ENCODE data around the gene TSHR. TPM values are rescaled to one million over a fixed set of nuclear protein-coding genes. Genes with fewer than 3 reads are reported as not detected.
"Not testable (repeated sequence)": the region's sequence is repeated elsewhere in the genome, so short reads cannot be mapped to it uniquely, and the experiment has no call there.

Gene TSHR
- not detected for polyA plus RNA-seq (2013)

GRCh38 chr14:80955416-80955941, at the start of gene TSHR:
TSS of gene TSHR (plus strand) at chr14:80955621. CDS start at chr14:80955681, 60 bp downstream.
- Histone ChIP-seq H3K4me3 (ENCODE audit: control insufficient read depth in 1 of 7, extremely low read depth in 1 of 7, insufficient read depth in 4 of 7, low read depth in 2 of 7, low read length in 6 of 7) (peak within 1 kb of the TSS; percentile 3 to 83 (median 68)), H3K9me3 (ENCODE audit: control extremely low read depth in 1 of 5, control insufficient read depth in 4 of 5, insufficient read depth in 2 of 5, low read depth in 1 of 5, low read length in 4 of 5) (no peaks in the 10 kb centered on the region), H3K27me3 (replicated peaks in 2 of 5; ENCODE audit: control insufficient read depth in 4 of 5, insufficient read depth in 5 of 5, low read length in 4 of 5) (peaks cover 0 to 9% (median 6%) of the 10 kb centered on the region in 5 experiments), H3K27ac (ENCODE audit: insufficient read depth in 1 of 2, low read depth in 1 of 2, low read length in 2 of 2, poor library complexity in 1 of 2, severe bottlenecking in 2 of 2) (no peak within 1 kb of the TSS), H3K4me1 (ENCODE audit: control extremely low read depth in 1 of 4, control insufficient read depth in 4 of 4, insufficient read depth in 4 of 4, low read length in 3 of 4) (peaks cover 0 to 11% (median 9%) of the 10 kb centered on the region in 4 experiments), H3K36me3 (ENCODE audit: control insufficient read depth in 4 of 4, insufficient read depth in 4 of 4, low read length in 3 of 4) (no peaks in the 10 kb centered on the region)
- peak in 1 of 3 donors; percentile 5 for DNase-seq
- ChIA-PET CTCF (interaction anchor here (0.6 to 2.5 kb wide), 10 partner anchors 12 to 260 kb away, joined by 3 to 13 read pairs (median 5); partner anchors contain the start of gene CEP128), POLR2A (interaction anchor here (1.1 kb wide), 1 partner anchor 263 kb away, joined by 3 read pairs; no protein-coding TSS in a partner anchor)
- WGBS (ENCODE audit: insufficient coverage), result 56% methylated on average over 14 of the region's 21 CpGs

GRCh38 chr14:80906336-80906735, 49.1 kb upstream of the TSHR start:
- no peak overlapping the region for H3K27ac ChIP-seq (ENCODE audit: insufficient read depth in 1 of 2, low read depth in 1 of 2, low read length in 2 of 2, poor library complexity in 1 of 2, severe bottlenecking in 2 of 2)
- peaks cover 4 to 23% (median 7%) of the 10 kb centered on the region in 4 experiments for H3K36me3 ChIP-seq (ENCODE audit: control insufficient read depth in 4 of 4, insufficient read depth in 4 of 4, low read length in 3 of 4)
- DNase-seq, result no peak
- H3K4me3 ChIP-seq (ENCODE audit: control insufficient read depth in 1 of 7, extremely low read depth in 1 of 7, insufficient read depth in 4 of 7, low read depth in 2 of 7, low read length in 6 of 7), result no peak overlapping the region
- ChIA-PET POLR2A (no interaction called here), CTCF (interaction anchor here (1.3 kb wide), 1 partner anchor 15 kb away, joined by 3 read pairs; no protein-coding TSS in a partner anchor)
- peaks cover 0 to 3% (median 0%) of the 10 kb centered on the region in 5 experiments for H3K9me3 ChIP-seq (ENCODE audit: control extremely low read depth in 1 of 5, control insufficient read depth in 4 of 5, insufficient read depth in 2 of 5, low read depth in 1 of 5, low read length in 4 of 5)
- 50% methylated on average over 1 of the region's 1 CpG for WGBS (ENCODE audit: insufficient coverage)
- H3K27me3 ChIP-seq (replicated peaks in 2 of 5; ENCODE audit: control insufficient read depth in 4 of 5, insufficient read depth in 5 of 5, low read length in 4 of 5), result no peaks in the 10 kb centered on the region
- H3K4me1 ChIP-seq (ENCODE audit: control extremely low read depth in 1 of 4, control insufficient read depth in 4 of 4, insufficient read depth in 4 of 4, low read length in 3 of 4), result no peaks in the 10 kb centered on the region

- DNase-seq, result no peak
- ChIA-PET POLR2A (no interaction called here), CTCF (interaction anchor here (1.3 kb wide), 1 partner anchor 14 kb away, joined by 3 read pairs; no protein-coding TSS in a partner anchor)
- WGBS (ENCODE audit: insufficient coverage), result 95% methylated on average over 4 of the region's 4 CpGs
- Histone ChIP-seq H3K4me1 (ENCODE audit: control extremely low read depth in 1 of 4, control insufficient read depth in 4 of 4, insufficient read depth in 4 of 4, low read length in 3 of 4) (no peaks in the 10 kb centered on the region), H3K4me3 (ENCODE audit: control insufficient read depth in 1 of 7, extremely low read depth in 1 of 7, insufficient read depth in 4 of 7, low read depth in 2 of 7, low read length in 6 of 7) (no peak overlapping the region), H3K27me3 (replicated peaks in 2 of 5; ENCODE audit: control insufficient read depth in 4 of 5, insufficient read depth in 5 of 5, low read length in 4 of 5) (no peaks in the 10 kb centered on the region), H3K27ac (ENCODE audit: insufficient read depth in 1 of 2, low read depth in 1 of 2, low read length in 2 of 2, poor library complexity in 1 of 2, severe bottlenecking in 2 of 2) (no peak overlapping the region), H3K9me3 (ENCODE audit: control extremely low read depth in 1 of 5, control insufficient read depth in 4 of 5, insufficient read depth in 2 of 5, low read depth in 1 of 5, low read length in 4 of 5) (peaks cover 0 to 3% (median 0%) of the 10 kb centered on the region in 5 experiments), H3K36me3 (ENCODE audit: control insufficient read depth in 4 of 4, insufficient read depth in 4 of 4, low read length in 3 of 4) (peaks cover 4 to 23% (median 7%) of the 10 kb centered on the region in 4 experiments)
Observed at GRCh38 chr14:80906946-80907345, 48.5 kb upstream of the TSHR start.

GRCh38 chr14:80912013-80912412, 43.4 kb upstream of the TSHR start:
- DNase-seq; CTCF ChIA-PET; H3K4me3 ChIP-seq (ENCODE audit: control insufficient read depth in 1 of 7, extremely low read depth in 1 of 7, insufficient read depth in 4 of 7, low read depth in 2 of 7, low read length in 6 of 7); H3K4me1 ChIP-seq (ENCODE audit: control extremely low read depth in 1 of 4, control insufficient read depth in 4 of 4, insufficient read depth in 4 of 4, low read length in 3 of 4); H3K27me3 ChIP-seq (replicated peaks in 2 of 5; ENCODE audit: control insufficient read depth in 4 of 5, insufficient read depth in 5 of 5, low read length in 4 of 5); H3K27ac ChIP-seq (ENCODE audit: insufficient read depth in 1 of 2, low read depth in 1 of 2, low read length in 2 of 2, poor library complexity in 1 of 2, severe bottlenecking in 2 of 2); H3K9me3 ChIP-seq (ENCODE audit: control extremely low read depth in 1 of 5, control insufficient read depth in 4 of 5, insufficient read depth in 2 of 5, low read depth in 1 of 5, low read length in 4 of 5): not testable (repeated sequence)
- peaks cover 2 to 21% (median 12%) of the 10 kb centered on the region in 4 experiments for H3K36me3 ChIP-seq (ENCODE audit: control insufficient read depth in 4 of 4, insufficient read depth in 4 of 4, low read length in 3 of 4)
- 97% methylated on average over 6 of the region's 11 CpGs for WGBS (ENCODE audit: insufficient coverage)
- POLR2A ChIA-PET, result interaction anchor here (0.5 kb wide), 1 partner anchor 68 kb away, joined by 3 read pairs; no protein-coding TSS in a partner anchor

GRCh38 chr14:80919622-80920021, 35.8 kb upstream of the TSHR start:
- Histone ChIP-seq H3K27me3 (replicated peaks in 2 of 5; ENCODE audit: control insufficient read depth in 4 of 5, insufficient read depth in 5 of 5, low read length in 4 of 5) (no peaks in the 10 kb centered on the region), H3K9me3 (ENCODE audit: control extremely low read depth in 1 of 5, control insufficient read depth in 4 of 5, insufficient read depth in 2 of 5, low read depth in 1 of 5, low read length in 4 of 5) (no peaks in the 10 kb centered on the region), H3K4me1 (ENCODE audit: control extremely low read depth in 1 of 4, control insufficient read depth in 4 of 4, insufficient read depth in 4 of 4, low read length in 3 of 4) (no peaks in the 10 kb centered on the region), H3K27ac (ENCODE audit: insufficient read depth in 1 of 2, low read depth in 1 of 2, low read length in 2 of 2, poor library complexity in 1 of 2, severe bottlenecking in 2 of 2) (no peak overlapping the region), H3K4me3 (ENCODE audit: control insufficient read depth in 1 of 7, extremely low read depth in 1 of 7, insufficient read depth in 4 of 7, low read depth in 2 of 7, low read length in 6 of 7) (no peak overlapping the region), H3K36me3 (ENCODE audit: control insufficient read depth in 4 of 4, insufficient read depth in 4 of 4, low read length in 3 of 4) (peaks cover 2 to 10% (median 6%) of the 10 kb centered on the region in 4 experiments)
- no peak for DNase-seq
- CTCF ChIA-PET, result no interaction called here
- POLR2A ChIA-PET, result no interaction called here
- WGBS (ENCODE audit: insufficient coverage), result 100% methylated on average over 1 of the region's 3 CpGs

GRCh38 chr14:80923368-80923767, 32.1 kb upstream of the TSHR start:
- POLR2A ChIA-PET, result no interaction called here
- peaks cover 0 to 3% (median 0%) of the 10 kb centered on the region in 5 experiments for H3K9me3 ChIP-seq (ENCODE audit: control extremely low read depth in 1 of 5, control insufficient read depth in 4 of 5, insufficient read depth in 2 of 5, low read depth in 1 of 5, low read length in 4 of 5)
- peaks cover 0 to 10% (median 0%) of the 10 kb centered on the region in 4 experiments for H3K4me1 ChIP-seq (ENCODE audit: control extremely low read depth in 1 of 4, control insufficient read depth in 4 of 4, insufficient read depth in 4 of 4, low read length in 3 of 4)
- no peak for DNase-seq
- H3K4me3 ChIP-seq (ENCODE audit: control insufficient read depth in 1 of 7, extremely low read depth in 1 of 7, insufficient read depth in 4 of 7, low read depth in 2 of 7, low read length in 6 of 7), result no peak overlapping the region
- CTCF ChIA-PET, result interaction anchor here (1.8 kb wide), 1 partner anchor 19 kb away, joined by 5 read pairs; no protein-coding TSS in a partner anchor
- H3K27me3 ChIP-seq (replicated peaks in 2 of 5; ENCODE audit: control insufficient read depth in 4 of 5, insufficient read depth in 5 of 5, low read length in 4 of 5), result no peaks in the 10 kb centered on the region
- H3K27ac ChIP-seq (ENCODE audit: insufficient read depth in 1 of 2, low read depth in 1 of 2, low read length in 2 of 2, poor library complexity in 1 of 2, severe bottlenecking in 2 of 2), result no peak overlapping the region
- no peaks in the 10 kb centered on the region for H3K36me3 ChIP-seq (ENCODE audit: control insufficient read depth in 4 of 4, insufficient read depth in 4 of 4, low read length in 3 of 4)

GRCh38 chr14:80924365-80925103, 30.9 kb upstream of the TSHR start:
- POLR2A ChIA-PET, result no interaction called here
- H3K27ac ChIP-seq (ENCODE audit: insufficient read depth in 1 of 2, low read depth in 1 of 2, low read length in 2 of 2, poor library complexity in 1 of 2, severe bottlenecking in 2 of 2), result no peak overlapping the region
- no peaks in the 10 kb centered on the region for H3K27me3 ChIP-seq (replicated peaks in 2 of 5; ENCODE audit: control insufficient read depth in 4 of 5, insufficient read depth in 5 of 5, low read length in 4 of 5)
- no peak overlapping the region for H3K4me3 ChIP-seq (ENCODE audit: control insufficient read depth in 1 of 7, extremely low read depth in 1 of 7, insufficient read depth in 4 of 7, low read depth in 2 of 7, low read length in 6 of 7)
- CTCF ChIA-PET, result interaction anchor here (0.9 to 1.8 kb wide), 3 partner anchors 8 to 334 kb away, joined by 3 to 5 read pairs (median 4); no protein-coding TSS in a partner anchor
- H3K9me3 ChIP-seq (ENCODE audit: control extremely low read depth in 1 of 5, control insufficient read depth in 4 of 5, insufficient read depth in 2 of 5, low read depth in 1 of 5, low read length in 4 of 5), result peaks cover 0 to 3% (median 0%) of the 10 kb centered on the region in 5 experiments
- peaks cover 0 to 10% (median under 1%) of the 10 kb centered on the region in 4 experiments for H3K4me1 ChIP-seq (ENCODE audit: control extremely low read depth in 1 of 4, control insufficient read depth in 4 of 4, insufficient read depth in 4 of 4, low read length in 3 of 4)
- no peaks in the 10 kb centered on the region for H3K36me3 ChIP-seq (ENCODE audit: control insufficient read depth in 4 of 4, insufficient read depth in 4 of 4, low read length in 3 of 4)
- 100% methylated on average over 1 of the region's 2 CpGs for WGBS (ENCODE audit: insufficient coverage)
- no peak for DNase-seq
